HCT116 (cell line): ENCODE measurements around the gene XKR7. TPM values are rescaled to one million over a fixed set of nuclear protein-coding genes. Genes with fewer than 3 reads are reported as not detected.

Source experiments
- ATAC-seq: fragments of 200-7000 bp; cut with Tn5 transposase; 2 replicates; pipeline ENCODE4 v1.9.1; 2020; ENCODE audit warnings: mild to moderate bottlenecking, moderate library complexity
- BruUV-seq: library from RNA; stranded (reverse); fragments of 400-500 nt; replicated peaks from 2 replicates; lab custom pipeline; 2021; lab: Mats Ljungman, UMichigan
- CTCF ChIA-PET: fragments of 300-600 bp; sonication (Branson Sonifier 250); formaldehyde crosslinking; loops from one replicate; lab custom pipeline; 2021; ENCODE audit warnings: antibody characterized with exemption; lab: Charles Lee
- POLR2A ChIA-PET: fragments of 300-600, 350-600 bp; sonication (Branson Sonifier 250); formaldehyde crosslinking; loops from one replicate; lab custom pipeline; 2021; ENCODE audit warnings: antibody characterized with exemption; lab: Charles Lee
- RAD21 ChIA-PET, 2 experiments: fragments of 300-600 bp; sonication (Branson Sonifier 250); formaldehyde crosslinking; loops; one replicate each; lab custom pipeline; 2023; ENCODE audit warnings: low total read pairs in 2 of 2; ENCODE audit not compliant: uncharacterized antibody in 2 of 2, unreplicated experiment in 2 of 2, low non-redundant PET in 1 of 2; lab: Charles Lee
- DNase-seq: peaks from one replicate; pipeline ENCODE4 v3.0.0-alpha.2; 2010; ENCODE audit warnings: low read depth, low spot score
- H2AFZ ChIP-seq: fragments of 200-600 bp; shearing (Covaris generic), sonication (generic); 2 replicates; pipeline ENCODE4 v1.6.1; 2017; ENCODE audit warnings: low read depth, mixed run types, mixed read lengths, antibody characterized with exemption, low read length; ENCODE audit not compliant: poor library complexity, severe bottlenecking
- H3K27ac ChIP-seq: 2 replicates; pipeline ENCODE4 v1.5.1; 2012; ENCODE audit warnings: low read depth, low read length
- H3K27me3 ChIP-seq: fragments of 200-600 bp; sonication (generic); 2 replicates; pipeline ENCODE4 v1.6.1; 2016; ENCODE audit warnings: mixed run types, low read length, mixed read lengths; ENCODE audit not compliant: insufficient read depth
- H3K36me3 ChIP-seq, 2 experiments: fragments of 200-500 bp in 1 of 2; fragments of 200-600 bp in 1 of 2; sonication (Bioruptor generic) in 1 of 2; sonication (generic) in 1 of 2; 2 replicates each; pipeline versions ENCODE4 v1.5.1 to v1.6.1; 2014 to 2016; ENCODE audit warnings: low read length in 2 of 2, inconsistent platforms in 1 of 2, mixed read lengths in 1 of 2, mixed run types in 1 of 2; ENCODE audit not compliant: insufficient read depth in 2 of 2, control insufficient read depth in 1 of 2
- H3K4me1 ChIP-seq, 2 experiments: fragments of 200-600 bp in 1 of 2; sonication (generic) in 1 of 2; 2 replicates each; pipeline versions ENCODE4 v1.5.1 to v1.6.1; 2012 to 2017; ENCODE audit warnings: low read length in 2 of 2, inconsistent platforms in 1 of 2, mild to moderate bottlenecking in 1 of 2, mixed read lengths in 1 of 2, mixed run types in 1 of 2, moderate library complexity in 1 of 2; ENCODE audit not compliant: insufficient read depth in 2 of 2, control insufficient read depth in 1 of 2
- H3K4me2 ChIP-seq: fragments of 200-600 bp; sonication (generic); 2 replicates; pipeline ENCODE4 v1.6.1; 2017; ENCODE audit warnings: mixed run types, low read length, mixed read lengths
- H3K4me3 ChIP-seq, 2 experiments: fragments of 200-600 bp in 1 of 2; sonication (generic) in 1 of 2; replicated peaks in 1 of 2; 2 replicates each; pipeline ENCODE4 v1.5.1; 2011 to 2016; ENCODE audit warnings: low read length in 2 of 2, control low read depth in 1 of 2, low read depth in 1 of 2, mild to moderate bottlenecking in 1 of 2, mixed read lengths in 1 of 2, mixed run types in 1 of 2
- H3K79me2 ChIP-seq: fragments of 200-600 bp; sonication (generic); 2 replicates; pipeline ENCODE4 v1.6.1; 2017; ENCODE audit warnings: mild to moderate bottlenecking, mixed run types, low read length, moderate library complexity, mixed read lengths; ENCODE audit not compliant: insufficient read depth
- H3K9ac ChIP-seq: fragments of 200-600 bp; sonication (generic); 2 replicates; pipeline ENCODE4 v1.6.1; 2016; ENCODE audit warnings: low read length, mixed read lengths
- H3K9me2 ChIP-seq: fragments of 200-600 bp; sonication (generic), shearing (Covaris generic); 2 replicates; pipeline ENCODE4 v1.6.1; 2017; ENCODE audit warnings: mixed run types, mild to moderate bottlenecking, moderate library complexity; ENCODE audit not compliant: insufficient read depth
- H3K9me3 ChIP-seq, 2 experiments: fragments of 200-500 bp in 1 of 2; fragments of 200-600 bp in 1 of 2; sonication (Bioruptor generic) in 1 of 2; sonication (generic) in 1 of 2; 2 replicates each; pipeline ENCODE4 v1.6.1; 2014 to 2017; ENCODE audit warnings: low read length in 2 of 2, mixed read lengths in 2 of 2, inconsistent platforms in 1 of 2, low read depth in 1 of 2, mild to moderate bottlenecking in 1 of 2, mixed run types in 1 of 2, moderate library complexity in 1 of 2; ENCODE audit not compliant: control insufficient read depth in 1 of 2, insufficient read depth in 1 of 2
- H4K20me1 ChIP-seq: fragments of 200-600 bp; sonication (generic), shearing (Covaris generic); 2 replicates; pipeline ENCODE4 v1.6.1; 2017; ENCODE audit warnings: mixed run types, mild to moderate bottlenecking, moderate library complexity; ENCODE audit not compliant: insufficient read depth
- CBX3 ChIP-seq: IDR thresholded peaks from 2 replicates; pipeline ENCODE4 v1.6.1; 2012; ENCODE audit warnings: low read depth
- CEBPB ChIP-seq: IDR thresholded peaks from 2 replicates; pipeline ENCODE4 v1.6.1; 2012; ENCODE audit warnings: low read depth
- EGR1 ChIP-seq: IDR thresholded peaks from 2 replicates; pipeline ENCODE4 v1.6.1; 2012; ENCODE audit warnings: low read depth
- ELF1 ChIP-seq: IDR thresholded peaks from 2 replicates; pipeline ENCODE4 v1.6.1; 2012; ENCODE audit warnings: low read depth, borderline replicate concordance
- EZH2 ChIP-seq: fragments of 200-600 bp; sonication (generic); IDR thresholded peaks from 2 replicates; pipeline ENCODE4 v1.6.1; 2017; ENCODE audit warnings: antibody characterized with exemption, mixed run types
- EZH2phosphoT487 ChIP-seq: fragments of 200-600 bp; IDR thresholded peaks from 2 replicates; pipeline ENCODE4 v1.6.1; 2018; ENCODE audit warnings: antibody characterized with exemption, borderline replicate concordance
- FOSL1 ChIP-seq: IDR thresholded peaks from 2 replicates; pipeline ENCODE4 v1.6.1; 2012; ENCODE audit warnings: low read depth
- JUND ChIP-seq: IDR thresholded peaks from 2 replicates; pipeline ENCODE4 v1.6.1; 2012
- POLR2A ChIP-seq: IDR thresholded peaks from 2 replicates; pipeline ENCODE4 v1.7.0; 2011; ENCODE audit warnings: borderline replicate concordance; ENCODE audit not compliant: insufficient read depth, insufficient read length; ENCODE audit errors: extremely low read depth
- POLR2AphosphoS5 ChIP-seq: IDR thresholded peaks from 2 replicates; pipeline ENCODE4 v1.6.1; 2011; ENCODE audit warnings: mild to moderate bottlenecking, low read depth, low read length, moderate library complexity
- RAD21 ChIP-seq: IDR thresholded peaks from 2 replicates; pipeline ENCODE4 v1.6.1; 2012; ENCODE audit warnings: low read depth, mild to moderate bottlenecking
- SIN3A ChIP-seq: IDR thresholded peaks from 2 replicates; pipeline ENCODE4 v1.6.1; 2012; ENCODE audit warnings: low read depth
- SRF ChIP-seq: IDR thresholded peaks from 2 replicates; pipeline ENCODE4 v1.6.1; 2012; ENCODE audit warnings: low read depth
- TCF7L2 ChIP-seq: IDR thresholded peaks from 2 replicates; pipeline ENCODE4 v1.7.0; 2011; ENCODE audit warnings: borderline replicate concordance, inconsistent platforms; ENCODE audit not compliant: insufficient read depth, insufficient read length; ENCODE audit errors: extremely low read depth
- ZFX ChIP-seq: fragments of 450-650 bp; IDR thresholded peaks from 2 replicates; pipeline ENCODE4 v1.6.1; 2017
- ZNF274 ChIP-seq: fragments of 200-500 bp; sonication (Bioruptor generic); IDR thresholded peaks from 2 replicates; pipeline ENCODE4 v1.6.1; 2014; ENCODE audit warnings: mild to moderate bottlenecking, low read depth, low read length, inconsistent platforms
- intact Hi-C: fragments of 100-400 bp; cut with micrococcal nuclease; formaldehyde crosslinking; loops from 2 replicates; pipeline ENCODE4 v1.10.0; 2022
- total RNA-seq: library from RNA; stranded (reverse); gene quantifications from one replicate; pipeline ENCODE4 v1.2.1, GENCODE V29; 2021; ENCODE audit not compliant: unreplicated experiment
- TF ChIP-seq, protein P1 (sequence below): IDR thresholded peaks from 2 replicates; pipeline ENCODE4 v1.6.1; 2012
- TF ChIP-seq, protein P2 (sequence below), 3 experiments: fragments of 200-600 bp in 1 of 3; sonication (generic) in 1 of 3; IDR thresholded peaks in 2 of 3; conservative IDR thresholded peaks in 1 of 3; 2 replicates each; pipeline ENCODE4 v1.5.1; 2012 to 2017; ENCODE audit warnings: low read depth in 2 of 3, low read length in 2 of 3, antibody characterized with exemption in 1 of 3, borderline replicate concordance in 1 of 3, control low read depth in 1 of 3, mild to moderate bottlenecking in 1 of 3, mixed read lengths in 1 of 3, mixed run types in 1 of 3, moderate library complexity in 1 of 3; ENCODE audit not compliant: insufficient read depth in 1 of 3
- TF ChIP-seq, protein P3 (sequence below): IDR thresholded peaks from 2 replicates; pipeline ENCODE4 v1.6.1; 2012

The XKR7 gene
- total RNA-seq, 1 experiment from 2014 or later, result not detected

DNA sequence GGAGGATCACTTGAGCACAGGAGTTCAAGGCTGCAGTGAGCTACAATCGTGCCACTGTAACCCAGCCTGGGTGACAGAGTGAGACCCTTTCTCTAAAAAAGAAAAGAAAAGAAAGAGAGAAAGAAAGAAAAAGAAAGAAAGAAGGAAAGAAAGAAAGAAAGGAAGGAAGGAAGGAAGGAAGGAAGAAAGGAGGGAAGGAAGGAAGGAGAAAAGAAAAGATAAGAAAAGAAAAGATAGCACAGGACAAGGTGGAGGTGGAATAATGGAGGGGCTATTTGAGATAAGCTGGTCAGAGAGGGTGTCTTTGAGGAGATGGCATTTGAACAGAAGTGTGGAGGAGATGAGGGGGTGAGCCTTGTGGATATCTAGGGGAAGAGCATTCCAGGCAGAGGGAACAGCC is 13.5 kb upstream of the XKR7 start:
- Histone ChIP-seq H3K9me2 (no peaks in the 10 kb centered on the region), H3K4me2 (no peak overlapping the region), H2AFZ (no peak overlapping the region), H3K79me2 (peaks cover 22% of the 10 kb centered on the region), H3K27me3 (peaks cover 25% of the 10 kb centered on the region; the same call in 1 of the 2 replicates), H3K4me1 (peaks cover 0 to 13% of the 10 kb centered on the region in 2 experiments; a peak in 2 of 4 replicates), H3K9me3 (no peaks in the 10 kb centered on the region), H3K4me3 (no peak overlapping the region), H4K20me1 (no peaks in the 10 kb centered on the region)
- ChIA-PET RAD21 (no interaction called here), CTCF (no interaction called here), POLR2A (no interaction called here)
- BruUV-seq, result no TSS peak
- ATAC-seq (no peak), DNase-seq (no peak)
- intact Hi-C loops, result no loop called here
- TF ChIP-seq ZFX (no peak), POLR2AphosphoS5 (no peak), JUND (no peak)
- TF ChIP-seq, protein P1, sequence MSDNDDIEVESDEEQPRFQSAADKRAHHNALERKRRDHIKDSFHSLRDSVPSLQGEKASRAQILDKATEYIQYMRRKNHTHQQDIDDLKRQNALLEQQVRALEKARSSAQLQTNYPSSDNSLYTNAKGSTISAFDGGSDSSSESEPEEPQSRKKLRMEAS, result no peak
- TF ChIP-seq, all 23 proteins: peak for 0
- Histone ChIP-seq H3K27ac (no peak overlapping the region), H3K9ac (no peak overlapping the region), H3K36me3 (peaks cover 8 to 9% of the 10 kb centered on the region in 2 experiments; a peak in 3 of 4 replicates)

DNA sequence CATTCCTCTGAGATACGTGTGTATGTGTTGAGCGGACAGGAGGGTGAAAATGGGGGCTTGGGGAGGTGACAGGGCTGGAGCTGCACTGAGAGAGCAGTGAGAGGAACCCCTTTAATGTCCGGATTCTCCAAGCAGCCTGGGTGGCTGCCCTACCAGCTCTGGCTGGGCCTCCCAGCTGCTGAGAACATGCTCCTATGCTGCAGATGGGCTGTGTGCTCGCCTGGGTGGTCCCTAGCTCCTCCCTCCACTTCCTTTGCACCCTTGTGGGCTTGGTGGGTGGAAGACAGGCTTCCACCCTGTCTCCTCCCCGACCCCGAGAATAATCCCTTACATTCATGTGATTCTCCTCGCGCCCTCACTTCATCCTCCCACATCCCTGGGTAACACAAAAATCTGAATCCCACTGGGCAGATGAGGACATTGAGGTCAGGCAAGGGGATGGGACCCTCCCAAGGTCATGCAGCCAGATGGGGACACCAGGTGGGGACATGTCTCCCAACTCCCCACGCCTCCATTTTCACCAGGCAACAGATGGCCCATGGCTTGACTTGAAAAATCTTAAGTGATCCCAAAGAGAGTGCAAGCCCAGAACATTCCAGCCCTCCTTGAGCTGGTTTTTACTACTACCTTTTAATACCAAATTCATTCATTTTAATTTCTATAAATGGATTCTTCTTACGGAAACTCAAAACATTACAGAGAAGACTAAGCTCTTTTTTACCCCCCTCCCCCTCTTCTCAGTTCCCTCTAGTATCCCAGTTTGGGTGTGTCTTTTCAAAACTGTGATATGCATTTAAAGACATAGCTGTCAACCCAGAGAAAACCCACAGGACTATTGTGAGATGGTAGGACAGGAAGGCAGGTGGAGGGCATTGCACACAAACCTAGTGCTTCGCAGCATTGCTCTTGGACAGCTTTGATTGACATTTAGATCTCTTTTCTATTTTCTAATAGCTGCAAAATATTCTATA is 11.1 kb upstream of the XKR7 start:
- Histone ChIP-seq H2AFZ (no peak overlapping the region), H3K27me3 (peaks cover 48% of the 10 kb centered on the region), H4K20me1 (no peaks in the 10 kb centered on the region), H3K4me3 (no peak overlapping the region), H3K4me2 (no peak overlapping the region), H3K36me3 (no peaks in the 10 kb centered on the region; a peak in 1 of 4 replicates), H3K9me2 (no peaks in the 10 kb centered on the region), H3K27ac (no peak overlapping the region), H3K9me3 (no peaks in the 10 kb centered on the region), H3K9ac (no peak overlapping the region), H3K79me2 (no peaks in the 10 kb centered on the region; the same call in 1 of the 2 replicates), H3K4me1 (peaks cover 0 to 4% of the 10 kb centered on the region in 2 experiments; a peak in 2 of 4 replicates)
- intact Hi-C loops, result no loop called here
- RAD21 ChIA-PET, result no interaction called here
- no TSS peak for BruUV-seq
- POLR2A ChIA-PET, result interaction anchor here (0.5 kb wide), 1 partner anchor 379 kb away, joined by 4 read pairs; no protein-coding TSS in a partner anchor
- CTCF ChIA-PET, result interaction anchor here (1.4 kb wide), 1 partner anchor 104 kb away, joined by 3 read pairs; no protein-coding TSS in a partner anchor
- DNase-seq (no peak), ATAC-seq (no peak)
- TF ChIP-seq FOSL1, result no peak
- TF ChIP-seq, protein P2, sequence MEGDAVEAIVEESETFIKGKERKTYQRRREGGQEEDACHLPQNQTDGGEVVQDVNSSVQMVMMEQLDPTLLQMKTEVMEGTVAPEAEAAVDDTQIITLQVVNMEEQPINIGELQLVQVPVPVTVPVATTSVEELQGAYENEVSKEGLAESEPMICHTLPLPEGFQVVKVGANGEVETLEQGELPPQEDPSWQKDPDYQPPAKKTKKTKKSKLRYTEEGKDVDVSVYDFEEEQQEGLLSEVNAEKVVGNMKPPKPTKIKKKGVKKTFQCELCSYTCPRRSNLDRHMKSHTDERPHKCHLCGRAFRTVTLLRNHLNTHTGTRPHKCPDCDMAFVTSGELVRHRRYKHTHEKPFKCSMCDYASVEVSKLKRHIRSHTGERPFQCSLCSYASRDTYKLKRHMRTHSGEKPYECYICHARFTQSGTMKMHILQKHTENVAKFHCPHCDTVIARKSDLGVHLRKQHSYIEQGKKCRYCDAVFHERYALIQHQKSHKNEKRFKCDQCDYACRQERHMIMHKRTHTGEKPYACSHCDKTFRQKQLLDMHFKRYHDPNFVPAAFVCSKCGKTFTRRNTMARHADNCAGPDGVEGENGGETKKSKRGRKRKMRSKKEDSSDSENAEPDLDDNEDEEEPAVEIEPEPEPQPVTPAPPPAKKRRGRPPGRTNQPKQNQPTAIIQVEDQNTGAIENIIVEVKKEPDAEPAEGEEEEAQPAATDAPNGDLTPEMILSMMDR (IDR thresholded peaks at IDR 0.05 in 2 of 3, conservative IDR thresholded peaks at IDR 0.05 in 1 of 3; ENCODE audit: borderline replicate concordance in 1 of 3, insufficient read depth in 1 of 3, low read depth in 2 of 3, low read length in 2 of 3), result no peak
- TF ChIP-seq ELF1, result no peak
- no peak for TF ChIP-seq EGR1
- TF ChIP-seq, protein P3, sequence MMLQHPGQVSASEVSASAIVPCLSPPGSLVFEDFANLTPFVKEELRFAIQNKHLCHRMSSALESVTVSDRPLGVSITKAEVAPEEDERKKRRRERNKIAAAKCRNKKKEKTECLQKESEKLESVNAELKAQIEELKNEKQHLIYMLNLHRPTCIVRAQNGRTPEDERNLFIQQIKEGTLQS, result no peak
- no peak for TF ChIP-seq CBX3
- no peak for TF ChIP-seq EZH2phosphoT487
- no peak for TF ChIP-seq POLR2AphosphoS5
- no peak for TF ChIP-seq JUND
- TF ChIP-seq ZFX, result no peak
- no peak for TF ChIP-seq ZNF274
- no peak for TF ChIP-seq EZH2
- TF ChIP-seq POLR2A, result no peak
- TF ChIP-seq SRF, result no peak
- TF ChIP-seq RAD21, result no peak
- TF ChIP-seq CEBPB, result no peak
- no peak for TF ChIP-seq TCF7L2
- TF ChIP-seq SIN3A, result no peak
